IPS-15b (cell line): ENCODE data around the gene LYRM1.

ENCODE experiments used
- H3K27me3 ChIP-seq: one replicate; pipeline ENCODE4 v1.6.1; 2013; ENCODE audit warnings: low read length; ENCODE audit not compliant: control insufficient read depth, insufficient read depth
- H3K36me3 ChIP-seq: one replicate; pipeline ENCODE4 v1.6.1; 2013; ENCODE audit warnings: low read length; ENCODE audit not compliant: control insufficient read depth, insufficient read depth
- H3K4me1 ChIP-seq: one replicate; pipeline ENCODE4 v1.6.1; 2013; ENCODE audit warnings: mild to moderate bottlenecking, low read length; ENCODE audit not compliant: control insufficient read depth, insufficient read depth
- H3K4me3 ChIP-seq: one replicate; pipeline ENCODE4 v1.5.1; 2013; ENCODE audit warnings: low read depth, low read length
- H3K9ac ChIP-seq: one replicate; pipeline ENCODE4 v1.6.1; 2013; ENCODE audit warnings: low read depth, mild to moderate bottlenecking, low read length
- H3K9me3 ChIP-seq: one replicate; pipeline ENCODE4 v1.6.1; 2013; ENCODE audit warnings: mild to moderate bottlenecking, low read length; ENCODE audit not compliant: control insufficient read depth, insufficient read depth

Gene LYRM1

GRCh38 chr16:20894388-20894787 lies 6.2 kb upstream of the LYRM1 start:
- Histone ChIP-seq H3K36me3 (no peaks in the 10 kb centered on the region), H3K27me3 (no peaks in the 10 kb centered on the region), H3K4me3 (no peak overlapping the region), H3K4me1 (peaks cover 13% of the 10 kb centered on the region), H3K9ac (no peak overlapping the region), H3K9me3 (no peaks in the 10 kb centered on the region)

GRCh38 chr16:20897253-20897897 lies 3.2 kb upstream of the LYRM1 start:
- no peak overlapping the region for H3K4me3 ChIP-seq
- H3K9ac ChIP-seq = no peak overlapping the region
- H3K36me3 ChIP-seq = no peaks in the 10 kb centered on the region
- no peaks in the 10 kb centered on the region for H3K27me3 ChIP-seq
- H3K4me1 ChIP-seq = peaks cover 7% of the 10 kb centered on the region
- H3K9me3 ChIP-seq = no peaks in the 10 kb centered on the region

- Histone ChIP-seq H3K9ac (no peak overlapping the region), H3K4me3 (no peak overlapping the region), H3K4me1 (peaks cover 7% of the 10 kb centered on the region), H3K27me3 (no peaks in the 10 kb centered on the region), H3K9me3 (no peaks in the 10 kb centered on the region), H3K36me3 (no peaks in the 10 kb centered on the region)
These were observed 2.6 kb upstream of the LYRM1 start for GRCh38 chr16:20897922-20898321.

GRCh38 chr16:20899071-20899470 lies 1.5 kb upstream of the LYRM1 start:
- Histone ChIP-seq H3K9me3 (no peaks in the 10 kb centered on the region), H3K4me3 (peak overlapping the region; percentile 87), H3K9ac (no peak overlapping the region), H3K27me3 (no peaks in the 10 kb centered on the region), H3K36me3 (no peaks in the 10 kb centered on the region), H3K4me1 (peaks cover 7% of the 10 kb centered on the region)

GRCh38 chr16:20899477-20900298 lies 883 bp upstream of the LYRM1 start:
- Histone ChIP-seq H3K4me3 (peak overlapping the region; percentile 87), H3K9ac (peak overlapping the region; percentile 71), H3K4me1 (peaks cover 7% of the 10 kb centered on the region)

GRCh38 chr16:20901068-20901435 lies 481 bp downstream of the LYRM1 start:
- Histone ChIP-seq H3K9ac (peak overlapping the region; percentile 79), H3K27me3 (no peaks in the 10 kb centered on the region), H3K36me3 (no peaks in the 10 kb centered on the region), H3K9me3 (no peaks in the 10 kb centered on the region), H3K4me3 (peak overlapping the region; percentile 88), H3K4me1 (peaks cover 7% of the 10 kb centered on the region)

More at GRCh38 chr16:20899477-20900298, 883 bp upstream of the LYRM1 start:
- Histone ChIP-seq H3K27me3 (no peaks in the 10 kb centered on the region), H3K36me3 (no peaks in the 10 kb centered on the region), H3K9me3 (no peaks in the 10 kb centered on the region)

GRCh38 chr16:20901436-20902112 lies 1.0 kb downstream of the LYRM1 start:
- Histone ChIP-seq H3K4me3 (peak overlapping the region; percentile 88), H3K9me3 (no peaks in the 10 kb centered on the region), H3K4me1 (peaks cover 7% of the 10 kb centered on the region)

GRCh38 chr16:20902426-20902825 lies 1.9 kb downstream of the LYRM1 start:
- Histone ChIP-seq H3K9ac (no peak overlapping the region), H3K36me3 (no peaks in the 10 kb centered on the region), H3K9me3 (no peaks in the 10 kb centered on the region), H3K4me1 (peaks cover 7% of the 10 kb centered on the region), H3K27me3 (no peaks in the 10 kb centered on the region), H3K4me3 (no peak overlapping the region)

More at GRCh38 chr16:20901436-20902112, 1.0 kb downstream of the LYRM1 start:
- H3K9ac ChIP-seq = peak overlapping the region; percentile 79
- no peaks in the 10 kb centered on the region for H3K27me3 ChIP-seq
- no peaks in the 10 kb centered on the region for H3K36me3 ChIP-seq

GRCh38 chr16:20903116-20903898 lies 2.7 kb downstream of the LYRM1 start:
- H3K27me3 ChIP-seq = no peaks in the 10 kb centered on the region
- no peaks in the 10 kb centered on the region for H3K9me3 ChIP-seq
- no peaks in the 10 kb centered on the region for H3K36me3 ChIP-seq
- peaks cover 7% of the 10 kb centered on the region for H3K4me1 ChIP-seq
- H3K4me3 ChIP-seq = no peak overlapping the region
- H3K9ac ChIP-seq = no peak overlapping the region

- Histone ChIP-seq H3K27me3 (no peaks in the 10 kb centered on the region), H3K36me3 (no peaks in the 10 kb centered on the region), H3K9ac (no peak overlapping the region), H3K9me3 (no peaks in the 10 kb centered on the region), H3K4me3 (no peak overlapping the region), H3K4me1 (peaks cover 4% of the 10 kb centered on the region)
These were observed 3.4 kb downstream of the LYRM1 start for GRCh38 chr16:20903899-20904506.

GRCh38 chr16:20904507-20905081 lies 4.0 kb downstream of the LYRM1 start:
- Histone ChIP-seq H3K27me3 (no peaks in the 10 kb centered on the region), H3K9me3 (no peaks in the 10 kb centered on the region), H3K36me3 (no peaks in the 10 kb centered on the region), H3K9ac (no peak overlapping the region), H3K4me3 (no peak overlapping the region), H3K4me1 (no peaks in the 10 kb centered on the region)
